ENCODE measurements around the gene TOX2.

GRCh38 chr20:43983904-43984361 is 69.3 kb downstream of the TOX2 start:
- TF ChIP-seq GATA2 (IDR thresholded peaks at IDR 0.05; ENCODE audit: low read depth, low read length) (no peak), GATA3 (IDR thresholded peaks at IDR 0.05; ENCODE audit: low read depth, low read length) (no peak)
